ENCODE results near the gene TMOD4.

The TMOD4 gene

DNA sequence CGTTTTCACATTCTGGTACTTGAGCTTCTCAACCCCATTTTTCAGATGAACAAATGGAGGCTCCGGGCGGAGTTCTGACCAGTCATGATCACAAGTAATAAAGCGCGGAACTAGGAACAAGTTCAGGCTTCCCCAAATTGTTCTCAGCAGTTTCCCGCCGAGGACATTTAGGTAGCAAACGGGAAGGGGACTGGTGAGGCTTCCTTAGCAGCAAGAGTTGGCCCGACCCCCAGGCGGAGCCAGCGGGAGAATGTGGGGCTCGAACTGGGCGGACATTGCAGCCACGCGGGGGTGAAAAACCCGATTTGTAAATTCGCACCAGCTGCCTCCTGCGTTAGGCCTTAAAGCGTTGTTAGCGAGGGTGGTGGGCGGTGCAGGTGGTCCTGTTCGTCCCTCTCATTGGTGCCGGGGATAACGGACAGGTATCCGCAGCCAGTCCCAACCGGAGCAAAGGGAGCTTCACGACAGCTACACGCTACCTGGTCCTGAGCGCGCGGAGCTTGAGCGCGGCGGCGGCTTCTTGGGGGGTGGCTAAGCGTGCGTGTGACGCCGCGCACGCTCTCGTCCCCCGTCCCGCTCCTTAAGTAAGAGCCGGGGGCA, 44.7 kb downstream of the TMOD4 start:
- H3K27ac ChIP-seq: no peak overlapping the region
- TF ChIP-seq, protein P1, sequence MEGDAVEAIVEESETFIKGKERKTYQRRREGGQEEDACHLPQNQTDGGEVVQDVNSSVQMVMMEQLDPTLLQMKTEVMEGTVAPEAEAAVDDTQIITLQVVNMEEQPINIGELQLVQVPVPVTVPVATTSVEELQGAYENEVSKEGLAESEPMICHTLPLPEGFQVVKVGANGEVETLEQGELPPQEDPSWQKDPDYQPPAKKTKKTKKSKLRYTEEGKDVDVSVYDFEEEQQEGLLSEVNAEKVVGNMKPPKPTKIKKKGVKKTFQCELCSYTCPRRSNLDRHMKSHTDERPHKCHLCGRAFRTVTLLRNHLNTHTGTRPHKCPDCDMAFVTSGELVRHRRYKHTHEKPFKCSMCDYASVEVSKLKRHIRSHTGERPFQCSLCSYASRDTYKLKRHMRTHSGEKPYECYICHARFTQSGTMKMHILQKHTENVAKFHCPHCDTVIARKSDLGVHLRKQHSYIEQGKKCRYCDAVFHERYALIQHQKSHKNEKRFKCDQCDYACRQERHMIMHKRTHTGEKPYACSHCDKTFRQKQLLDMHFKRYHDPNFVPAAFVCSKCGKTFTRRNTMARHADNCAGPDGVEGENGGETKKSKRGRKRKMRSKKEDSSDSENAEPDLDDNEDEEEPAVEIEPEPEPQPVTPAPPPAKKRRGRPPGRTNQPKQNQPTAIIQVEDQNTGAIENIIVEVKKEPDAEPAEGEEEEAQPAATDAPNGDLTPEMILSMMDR (conservative IDR thresholded peaks at IDR 0.05): no peak

DNA sequence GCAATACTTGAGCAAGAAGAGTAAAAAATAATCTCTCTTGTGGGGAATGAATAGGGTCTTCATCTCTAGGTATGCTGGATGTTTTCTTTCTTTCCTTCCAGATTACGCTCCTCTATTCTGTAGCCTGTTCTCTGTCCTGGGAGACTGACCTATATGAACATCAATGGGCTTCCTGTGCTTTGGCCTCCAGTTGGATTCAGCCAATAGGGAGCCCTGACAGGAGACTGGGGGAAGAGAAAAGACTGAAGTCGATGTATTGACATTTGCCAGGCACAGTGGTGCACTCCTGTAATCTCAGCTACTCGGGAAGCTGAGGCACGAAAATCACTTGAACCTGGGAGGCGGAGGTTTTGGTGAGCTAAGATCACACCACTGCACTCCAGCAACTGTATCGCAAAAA, 47.0 kb downstream of the TMOD4 start:
- no peak overlapping the region for H3K27ac ChIP-seq
- TF ChIP-seq, protein P1 (conservative IDR thresholded peaks at IDR 0.05): no peak

DNA sequence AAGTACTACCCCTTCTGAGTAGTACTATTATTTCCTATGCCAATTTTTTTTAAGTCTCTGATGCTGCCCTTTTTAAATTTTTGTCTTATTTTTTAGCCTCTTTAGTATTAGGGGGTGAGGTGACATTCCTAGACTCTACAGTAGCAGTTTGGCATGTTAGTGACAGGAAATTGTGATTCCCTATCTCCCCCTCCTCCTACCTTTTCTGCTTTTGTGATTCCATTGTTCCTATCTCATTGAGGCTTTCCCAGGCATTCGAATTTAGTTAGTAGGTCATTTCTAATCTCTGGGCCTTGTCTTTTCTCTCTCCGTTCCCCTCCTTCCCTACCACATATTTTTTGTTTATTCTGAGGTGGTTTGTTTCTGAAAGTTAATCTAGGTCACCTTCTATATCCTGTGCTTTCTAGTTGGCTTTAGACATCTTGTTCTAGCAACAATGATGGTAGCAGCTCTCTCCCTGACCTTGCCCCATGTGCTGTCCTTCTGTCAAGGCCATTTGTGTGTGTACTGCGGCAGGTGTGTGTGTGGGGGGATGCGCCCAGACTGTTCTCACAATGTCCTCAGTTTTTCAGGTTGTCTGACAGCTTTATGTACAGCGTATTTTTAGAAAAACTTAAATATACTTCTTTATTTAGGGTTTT, 50.9 kb downstream of the TMOD4 start:
- TF ChIP-seq, protein P1 (conservative IDR thresholded peaks at IDR 0.05): no peak

More for the DNA sequence above, 50.9 kb downstream of the TMOD4 start:
- no peak overlapping the region for H3K27ac ChIP-seq

Data from VCaP (cell line).